Mononuclear cell (primary cell): Measurements from ENCODE around the gene HMGA1. TPM values are rescaled to one million over a fixed set of nuclear protein-coding genes. Genes with fewer than 3 reads are reported as not detected.

Source experiments
- H3K27me3 ChIP-seq: 2 replicates; pipeline ENCODE4 v1.6.0; 2011; ENCODE audit warnings: low read length, control low read depth; ENCODE audit not compliant: insufficient read depth
- H3K4me1 ChIP-seq: 2 replicates; pipeline ENCODE4 v1.5.1; 2011; ENCODE audit warnings: mild to moderate bottlenecking, low read length, control low read depth; ENCODE audit not compliant: insufficient read depth
- H3K4me3 ChIP-seq: 2 replicates; pipeline ENCODE4 v1.5.1; 2011; ENCODE audit warnings: mild to moderate bottlenecking, low read length, moderate library complexity
- H3K9me3 ChIP-seq: 2 replicates; pipeline ENCODE4 v1.5.1; 2011; ENCODE audit warnings: low read depth, mild to moderate bottlenecking, control low read depth, low read length
- total RNA-seq: library from RNA; depleted of rRNA; stranded (reverse); fragments of >200 nt; gene quantifications from one replicate; pipeline ENCODE4 v1.2.3, GENCODE V29; 2012

The HMGA1 gene
- total RNA-seq, 1 donor = 44.3 TPM

DNA sequence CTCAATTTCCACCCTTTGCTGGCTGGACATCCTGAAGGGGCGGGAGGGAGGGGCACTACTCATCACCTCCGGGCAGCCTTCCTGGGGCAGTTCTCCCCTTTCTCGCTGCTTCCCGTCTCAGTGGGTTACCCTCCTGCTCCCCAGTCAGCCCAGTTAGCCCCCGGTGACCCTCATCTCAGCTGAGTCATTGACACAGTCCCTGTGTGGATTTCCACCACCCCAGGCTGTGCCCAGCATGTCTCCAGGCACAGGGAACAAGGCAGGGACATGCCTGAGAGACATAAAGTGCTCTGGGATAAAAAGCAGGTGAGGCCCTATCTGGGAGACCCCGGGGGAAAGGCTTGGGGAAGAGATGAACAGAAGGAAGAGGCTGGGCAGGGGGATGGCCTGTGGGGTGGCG lies 29.9 kb upstream of the HMGA1 start:
- Histone ChIP-seq H3K9me3 (no peaks in the 10 kb centered on the region), H3K4me3 (no peak overlapping the region), H3K27me3 (no peaks in the 10 kb centered on the region), H3K4me1 (no peaks in the 10 kb centered on the region)

DNA sequence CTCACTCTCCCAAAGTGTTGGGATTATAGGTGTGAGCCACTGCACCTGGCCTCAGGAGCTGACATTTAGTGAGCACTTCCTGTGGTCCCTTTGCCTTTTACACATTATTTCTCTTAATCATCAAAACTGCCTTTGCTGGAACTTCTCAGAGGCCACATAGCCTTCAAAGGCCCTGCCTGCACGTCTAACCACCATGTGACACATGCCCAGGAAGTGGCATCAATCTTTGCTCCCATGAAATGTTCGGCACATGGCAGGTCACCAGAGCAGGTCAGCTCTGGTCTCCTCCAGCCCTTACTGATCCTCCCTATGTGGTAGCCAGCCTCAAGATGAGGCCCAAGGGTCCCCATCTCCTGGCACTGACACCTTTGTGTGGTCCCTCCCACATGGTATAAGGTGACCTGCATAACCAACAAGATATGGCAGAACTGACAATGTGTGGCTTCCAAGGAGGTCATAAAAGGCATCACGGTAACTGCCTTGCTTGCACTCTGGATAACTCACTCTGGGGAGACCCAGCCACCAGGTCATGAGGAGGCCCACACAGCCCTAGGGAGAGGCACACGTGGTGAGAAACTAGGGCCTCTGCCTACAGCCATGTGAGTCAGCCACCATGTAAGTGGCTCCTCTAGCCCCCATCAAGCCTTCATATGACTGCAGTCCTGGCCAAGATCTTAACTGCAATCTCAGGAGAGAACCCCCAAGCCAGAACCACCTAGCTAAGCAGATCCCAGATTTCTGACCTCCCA lies 28.8 kb upstream of the HMGA1 start:
- Histone ChIP-seq H3K27me3 (no peaks in the 10 kb centered on the region), H3K4me3 (no peak overlapping the region), H3K9me3 (no peaks in the 10 kb centered on the region), H3K4me1 (no peaks in the 10 kb centered on the region)

DNA sequence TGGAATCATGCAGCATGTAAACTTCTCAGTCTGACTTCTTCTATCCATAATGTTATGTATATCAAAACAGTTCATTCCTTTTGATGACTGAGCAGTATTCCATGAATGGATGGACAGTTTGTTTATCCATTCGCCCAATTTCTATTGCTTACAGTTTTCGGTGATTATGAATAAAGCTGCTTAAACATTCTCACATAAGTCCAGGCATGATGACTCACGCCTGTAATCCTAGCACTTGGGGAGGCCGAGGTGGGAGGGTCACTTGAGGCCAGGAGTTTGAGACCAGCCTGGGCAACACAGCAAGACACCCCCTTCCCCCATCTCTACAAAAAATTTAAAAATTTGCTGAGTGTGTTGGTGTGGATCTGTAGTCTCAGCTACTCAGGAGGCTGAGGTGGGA lies 22.9 kb upstream of the HMGA1 start:
- no peaks in the 10 kb centered on the region for H3K4me1 ChIP-seq

DNA sequence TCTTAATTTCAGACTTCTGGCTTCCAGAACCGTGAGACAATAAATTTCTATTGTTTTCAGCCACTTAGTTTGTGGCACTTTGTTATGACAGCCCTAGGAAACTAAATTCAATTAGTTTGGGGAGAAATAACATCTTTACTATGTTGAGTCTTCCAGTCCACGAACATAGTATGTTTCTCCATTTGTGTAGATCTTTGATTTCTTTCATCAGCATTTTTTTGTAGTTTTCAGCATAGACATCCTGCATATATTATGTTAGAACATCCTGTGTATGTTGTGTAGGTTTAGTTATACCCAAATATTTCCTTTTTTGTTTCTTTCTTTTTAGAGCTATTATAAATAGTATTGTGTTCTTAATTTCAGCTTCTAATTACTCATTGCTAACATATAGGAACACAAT lies 18.0 kb upstream of the HMGA1 start:
- Histone ChIP-seq H3K9me3 (no peaks in the 10 kb centered on the region), H3K4me3 (no peak overlapping the region), H3K27me3 (no peaks in the 10 kb centered on the region), H3K4me1 (peaks cover 10% of the 10 kb centered on the region)

More for the DNA sequence above, 22.9 kb upstream of the HMGA1 start:
- H3K4me3 ChIP-seq = no peak overlapping the region
- no peaks in the 10 kb centered on the region for H3K27me3 ChIP-seq
- no peaks in the 10 kb centered on the region for H3K9me3 ChIP-seq

DNA sequence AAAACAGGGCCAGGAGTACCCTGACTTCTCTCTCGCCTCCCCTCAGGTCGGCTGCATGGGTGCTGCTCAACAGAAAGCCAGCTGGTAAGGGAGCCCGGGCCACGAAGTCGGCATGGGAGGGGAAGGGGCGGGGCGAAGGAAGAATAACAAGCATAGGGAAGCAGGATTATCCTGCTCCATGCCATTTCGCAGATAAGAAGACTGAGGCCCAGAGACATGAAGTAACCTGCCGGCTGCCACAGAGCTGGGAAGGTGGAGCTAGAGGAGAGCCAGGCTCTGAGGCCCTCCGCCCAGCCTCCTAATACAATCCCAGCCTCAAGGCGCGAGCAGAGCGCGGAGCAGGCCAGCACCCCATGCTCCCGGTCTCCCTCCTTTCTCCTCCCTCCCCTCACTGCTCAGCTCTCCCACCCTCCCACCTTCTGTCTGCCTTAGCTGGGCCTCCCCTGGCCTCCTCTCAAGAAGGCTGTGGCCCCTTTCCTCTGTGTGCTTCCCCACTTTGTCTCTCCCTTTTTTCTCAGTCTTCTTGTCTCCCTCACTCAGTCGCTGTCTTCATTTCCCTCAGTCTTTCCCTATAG lies 13.2 kb upstream of the HMGA1 start:
- H3K4me1 ChIP-seq = peaks cover 30% of the 10 kb centered on the region
- H3K9me3 ChIP-seq = no peaks in the 10 kb centered on the region
- no peaks in the 10 kb centered on the region for H3K27me3 ChIP-seq
- no peak overlapping the region for H3K4me3 ChIP-seq

DNA sequence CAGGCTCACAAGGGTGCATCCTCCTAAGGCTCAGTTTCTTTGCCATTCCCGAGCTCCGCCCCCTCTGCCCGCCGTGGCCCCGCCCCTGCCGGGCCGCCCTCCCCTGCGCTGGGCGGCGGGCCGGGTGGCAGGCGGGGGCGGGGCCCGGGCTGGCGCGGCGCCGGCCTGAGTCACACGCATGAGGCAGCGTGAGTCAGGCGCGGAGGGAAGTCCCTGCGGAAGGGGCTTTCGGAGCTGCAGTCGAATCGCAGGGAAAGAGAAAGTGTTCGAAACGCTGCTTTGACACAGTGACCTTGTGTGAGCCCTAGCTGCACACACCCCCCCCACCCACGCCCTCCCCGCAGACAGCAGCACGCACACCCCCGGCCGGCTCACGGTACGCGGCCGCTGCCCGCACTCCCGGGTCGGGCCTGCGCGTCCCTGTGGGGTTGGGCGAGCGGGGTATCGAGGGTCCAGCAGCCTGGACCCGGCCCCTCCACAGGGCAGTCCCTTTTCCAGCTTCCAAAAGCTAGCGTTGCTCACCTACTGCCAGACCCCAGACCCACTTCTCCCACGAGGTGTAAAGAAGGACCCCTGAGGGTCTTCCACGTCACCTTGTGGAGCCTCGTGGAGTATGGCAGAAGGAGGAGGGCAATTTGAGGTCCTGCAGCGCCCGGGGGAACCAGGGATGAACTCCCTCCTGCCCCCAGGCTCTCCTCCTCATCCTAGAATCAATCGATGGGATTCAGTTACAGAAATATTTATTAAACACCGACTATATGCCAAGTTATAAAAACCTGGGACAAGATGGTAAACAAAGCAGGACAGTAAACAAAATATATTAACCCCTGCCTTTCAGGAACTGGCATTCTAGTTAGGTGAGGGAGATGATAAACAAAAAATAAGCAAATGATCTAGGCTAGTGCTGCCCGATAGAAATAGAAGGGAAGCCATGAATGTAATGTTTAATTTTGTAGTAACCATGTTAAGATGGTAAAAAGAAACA lies 12.4 kb upstream of the HMGA1 start:
- H3K4me3 ChIP-seq = peak overlapping the region; percentile 59
- no peaks in the 10 kb centered on the region for H3K27me3 ChIP-seq
- H3K4me1 ChIP-seq = peaks cover 30% of the 10 kb centered on the region
- H3K9me3 ChIP-seq = no peaks in the 10 kb centered on the region

DNA sequence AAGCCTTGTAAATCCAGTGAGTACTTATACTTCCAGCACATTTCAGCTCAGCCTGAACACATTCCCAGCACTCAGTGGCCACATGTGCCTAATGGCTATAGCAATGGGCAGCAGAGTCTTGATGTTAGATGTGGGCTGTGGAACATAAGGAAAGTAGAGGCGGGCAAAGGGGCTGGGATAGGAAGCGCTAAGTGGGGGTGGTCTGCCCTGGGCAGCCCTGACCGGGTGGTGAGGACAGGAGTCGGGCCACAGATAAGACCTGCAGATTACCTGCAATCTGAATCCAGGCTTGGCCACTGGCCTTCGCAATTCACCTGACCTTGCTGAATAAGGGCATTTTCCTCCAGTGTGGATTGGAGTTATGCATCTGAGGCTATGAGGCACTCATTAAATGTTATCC lies 11.1 kb upstream of the HMGA1 start:
- no peak overlapping the region for H3K4me3 ChIP-seq
- H3K27me3 ChIP-seq = no peaks in the 10 kb centered on the region
- H3K4me1 ChIP-seq = peaks cover 27% of the 10 kb centered on the region
- H3K9me3 ChIP-seq = no peaks in the 10 kb centered on the region

DNA sequence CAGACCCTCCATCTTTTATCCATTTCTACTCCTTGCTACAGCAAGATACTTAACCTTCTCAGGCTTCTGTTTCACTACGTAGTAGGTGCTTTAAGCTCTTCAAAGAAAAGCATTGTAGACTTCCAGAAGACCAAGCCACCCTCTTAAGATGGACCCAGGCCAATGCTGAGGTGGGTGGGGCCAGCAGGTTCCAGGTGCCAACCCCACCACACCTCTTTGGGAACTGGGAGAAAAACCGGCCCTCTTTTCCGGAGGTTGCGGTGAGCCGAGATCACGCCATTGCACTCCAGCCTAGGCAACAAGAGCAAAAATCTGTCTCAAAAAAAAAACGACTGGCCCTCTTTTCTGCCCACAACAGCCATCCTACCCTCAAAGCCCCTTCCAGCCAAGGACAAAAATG lies 10.6 kb upstream of the HMGA1 start:
- Histone ChIP-seq H3K9me3 (no peaks in the 10 kb centered on the region), H3K27me3 (no peaks in the 10 kb centered on the region), H3K4me1 (peaks cover 32% of the 10 kb centered on the region), H3K4me3 (no peak overlapping the region)

DNA sequence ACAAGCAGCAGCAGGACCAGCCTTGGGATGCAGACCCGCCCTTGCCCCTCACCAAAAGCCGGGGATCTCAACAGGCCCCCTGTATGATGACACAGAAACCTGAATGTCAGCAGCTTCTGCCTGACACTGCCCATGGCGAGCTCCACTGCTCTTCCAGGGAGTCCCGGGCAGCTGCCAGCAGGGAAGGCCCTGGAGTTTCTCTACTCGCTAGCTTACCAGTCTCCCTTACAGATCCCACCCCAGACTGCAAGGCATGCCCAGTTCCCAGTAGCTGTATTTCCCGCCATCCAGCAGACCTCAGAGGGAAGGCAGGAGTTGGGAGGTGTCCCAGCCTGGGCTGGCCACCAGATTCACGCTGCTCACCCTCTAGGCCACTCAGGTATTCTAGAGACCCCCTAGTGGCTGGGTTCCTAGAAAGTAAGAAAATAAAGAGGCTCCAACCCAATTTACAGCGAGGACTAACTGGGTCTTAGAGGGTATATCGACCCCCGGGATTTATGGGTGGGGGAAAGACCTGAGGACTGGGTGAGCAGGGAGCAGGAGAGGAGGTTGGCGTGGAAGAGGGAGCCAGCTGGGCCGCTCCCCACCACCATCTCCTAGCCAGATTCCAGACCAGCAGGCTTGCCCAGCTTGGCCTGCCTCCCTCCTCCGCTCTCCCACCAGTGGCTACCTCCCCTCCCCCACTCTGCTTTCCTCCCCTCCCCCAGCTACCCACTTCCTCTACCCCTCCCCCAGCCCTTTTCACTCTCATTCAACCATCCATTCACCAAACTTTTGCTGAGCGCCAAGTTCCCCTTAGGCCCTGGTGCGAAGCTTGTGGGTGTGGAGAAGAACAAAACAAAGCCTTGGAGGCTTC lies 9.7 kb upstream of the HMGA1 start:
- Histone ChIP-seq H3K9me3 (no peaks in the 10 kb centered on the region), H3K4me3 (no peak overlapping the region), H3K27me3 (no peaks in the 10 kb centered on the region), H3K4me1 (peaks cover 37% of the 10 kb centered on the region)

DNA sequence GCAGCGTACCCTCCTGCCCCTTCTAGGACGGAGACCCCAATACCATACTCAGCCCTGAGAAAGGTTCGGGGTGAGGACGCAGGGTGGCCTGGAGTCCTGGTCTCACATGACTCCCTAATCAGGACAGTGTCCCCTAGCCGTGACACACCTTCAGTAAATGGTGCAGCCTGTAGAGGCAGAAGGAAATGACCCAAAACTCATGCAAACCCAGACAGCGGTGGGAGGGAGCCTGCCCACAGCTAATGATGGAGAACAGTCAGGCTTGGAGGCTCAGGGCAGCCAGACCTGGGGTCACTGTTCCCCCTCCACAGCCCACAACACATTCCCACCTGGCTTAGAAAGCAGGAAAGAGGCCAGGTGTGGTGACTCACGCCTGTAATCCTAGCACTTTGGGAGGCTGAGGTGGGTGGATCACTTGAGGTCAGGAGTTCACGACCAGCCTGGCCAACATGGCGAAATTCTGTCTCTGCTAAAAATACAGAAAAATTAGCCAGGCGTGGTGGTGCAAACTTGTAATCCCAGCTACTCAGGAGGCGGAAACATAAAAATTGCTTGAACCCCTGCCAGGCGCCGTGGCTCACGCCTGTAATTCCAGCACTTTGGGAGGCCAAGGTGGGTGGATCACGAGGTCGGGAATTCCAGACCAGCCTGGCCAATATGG lies 8.8 kb upstream of the HMGA1 start:
- Histone ChIP-seq H3K4me3 (no peak overlapping the region), H3K9me3 (no peaks in the 10 kb centered on the region), H3K4me1 (peaks cover 37% of the 10 kb centered on the region), H3K27me3 (no peaks in the 10 kb centered on the region)

DNA sequence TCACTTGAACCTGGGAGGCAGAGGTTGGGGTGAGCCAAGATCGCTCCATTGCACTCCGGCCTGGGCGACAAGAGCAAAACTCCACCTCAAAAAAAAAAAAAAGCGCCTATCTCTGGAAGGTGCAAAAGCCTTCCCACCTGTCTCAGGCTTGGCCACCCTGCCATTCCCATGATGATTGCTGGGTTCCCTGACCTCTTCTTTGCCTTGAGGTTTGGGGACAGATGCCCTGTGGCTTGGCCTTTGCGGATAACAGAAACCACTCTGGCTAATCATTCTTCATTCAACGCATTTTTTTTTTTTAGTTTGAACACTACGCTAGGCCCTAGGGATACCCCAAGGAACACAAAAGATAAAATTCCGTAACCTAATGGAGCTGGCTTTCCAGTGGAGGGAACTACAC lies 6.8 kb upstream of the HMGA1 start:
- no peaks in the 10 kb centered on the region for H3K27me3 ChIP-seq
- peaks cover 23% of the 10 kb centered on the region for H3K4me1 ChIP-seq
- no peaks in the 10 kb centered on the region for H3K9me3 ChIP-seq
- no peak overlapping the region for H3K4me3 ChIP-seq

DNA sequence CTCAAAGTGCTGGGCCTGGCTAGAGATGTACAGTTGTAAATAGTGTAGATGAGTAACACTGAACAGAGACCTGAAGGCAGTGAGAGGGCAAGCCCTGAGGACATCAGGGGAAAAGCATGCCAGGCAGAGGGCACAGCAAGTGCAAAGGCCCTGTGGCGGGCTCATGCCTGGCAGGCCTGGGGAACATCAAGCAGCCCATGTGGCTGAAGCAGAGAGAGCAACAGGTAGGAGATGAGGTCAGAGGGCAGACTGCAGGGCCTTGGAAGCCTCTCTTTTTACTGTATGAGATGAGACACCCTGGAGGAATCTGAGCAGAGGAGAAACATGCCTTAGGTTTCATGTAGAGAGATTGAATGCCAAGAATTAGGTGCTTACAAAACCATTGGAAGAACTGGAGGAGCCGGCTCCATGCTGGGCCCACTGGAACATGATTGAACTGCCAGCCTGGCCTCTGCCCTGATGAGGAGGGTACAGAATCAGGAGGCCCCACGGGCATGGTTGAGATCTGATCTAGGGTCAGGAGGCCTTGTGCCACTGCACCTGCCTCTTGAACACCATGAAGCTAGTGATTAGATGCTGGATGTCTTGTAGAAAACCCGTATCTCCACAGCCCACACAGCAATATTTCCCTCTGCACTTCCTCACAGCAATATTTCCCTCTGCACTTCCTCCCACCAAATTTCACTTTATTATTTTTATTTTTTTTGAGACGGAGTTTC lies 5.9 kb upstream of the HMGA1 start:
- Histone ChIP-seq H3K4me1 (peaks cover 26% of the 10 kb centered on the region), H3K4me3 (no peak overlapping the region), H3K27me3 (no peaks in the 10 kb centered on the region), H3K9me3 (no peaks in the 10 kb centered on the region)

DNA sequence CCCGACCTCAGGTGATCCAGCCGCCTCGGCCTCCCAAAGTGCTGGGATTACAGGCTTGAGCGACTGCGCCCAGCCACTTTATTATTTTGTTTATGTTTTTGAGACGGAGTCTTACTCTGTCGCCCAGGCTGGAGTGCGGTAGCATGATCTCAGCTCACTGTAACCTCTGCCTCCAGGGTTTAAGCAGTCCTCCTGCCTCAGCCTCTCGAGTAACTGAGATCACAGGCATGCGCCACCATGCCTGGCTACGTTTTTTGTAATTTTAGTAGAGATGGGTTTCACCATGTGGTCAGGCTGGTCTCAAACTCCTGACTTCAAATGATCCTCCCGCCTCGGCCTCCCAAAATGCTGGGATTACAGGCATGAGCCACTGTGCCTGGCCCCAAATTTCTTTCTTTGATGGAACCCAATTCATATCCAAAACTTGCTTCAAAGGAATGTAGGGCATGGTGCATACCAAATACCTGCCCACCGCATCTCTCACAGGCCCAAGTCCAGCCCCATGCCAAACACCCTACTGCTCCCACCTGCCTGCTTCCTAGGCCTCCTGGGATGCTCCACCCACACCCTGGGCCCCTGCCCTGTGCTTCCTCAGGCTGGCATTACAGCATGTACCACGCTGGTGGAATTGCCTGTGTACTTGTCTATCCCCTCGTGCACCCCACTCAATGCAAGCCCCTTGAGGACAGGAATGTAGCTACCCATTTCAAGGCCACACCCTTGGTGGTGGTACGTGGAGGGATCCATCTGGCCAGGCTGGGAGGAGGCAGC lies 4.9 kb upstream of the HMGA1 start:
- H3K4me3 ChIP-seq = no peak overlapping the region
- H3K9me3 ChIP-seq = no peaks in the 10 kb centered on the region
- H3K4me1 ChIP-seq = peaks cover 32% of the 10 kb centered on the region
- H3K27me3 ChIP-seq = no peaks in the 10 kb centered on the region
